GM23338 (cell line): ENCODE results near the gene IQCM. TPM values are rescaled to one million over a fixed set of nuclear protein-coding genes. Genes with fewer than 3 reads are reported as not detected.

Experiments
- ATAC-seq: fragments of 200-7000 bp; cut with Tn5 transposase; 3 replicates; pipeline ENCODE4 v1.9.1; 2020
- DNase-seq: peaks from one replicate; pipeline ENCODE4 v3.0.0-alpha.2; 2015; ENCODE audit warnings: low spot score
- H2AFZ ChIP-seq: fragments of 200-600 bp; sonication (generic); 2 replicates; pipeline ENCODE4 v1.8.0; 2016; ENCODE audit warnings: antibody characterized with exemption, mild to moderate bottlenecking, moderate library complexity
- H3F3A ChIP-seq: fragments of 200-600 bp; sonication (generic); replicated peaks from 2 replicates; pipeline ENCODE4 v1.8.0; 2017; ENCODE audit warnings: antibody characterized with exemption, mixed run types, low read depth
- H3K27ac ChIP-seq: fragments of 200-600 bp; sonication (generic); 2 replicates; pipeline ENCODE4 v1.6.1; 2016; ENCODE audit warnings: low read depth
- H3K27me3 ChIP-seq: fragments of 200-600 bp; sonication (generic); 2 replicates; pipeline ENCODE4 v1.8.0; 2016; ENCODE audit warnings: mild to moderate bottlenecking, mixed run types, moderate library complexity; ENCODE audit not compliant: insufficient read depth
- H3K36me3 ChIP-seq: fragments of 200-600 bp; sonication (generic); 2 replicates; pipeline ENCODE4 v1.8.0; 2016; ENCODE audit warnings: mild to moderate bottlenecking; ENCODE audit not compliant: insufficient read depth
- H3K4me1 ChIP-seq: fragments of 200-600 bp; sonication (generic); 2 replicates; pipeline ENCODE4 v1.8.0; 2016; ENCODE audit warnings: mild to moderate bottlenecking, moderate library complexity; ENCODE audit not compliant: insufficient read depth
- H3K4me2 ChIP-seq: fragments of 200-600 bp; sonication (generic); 2 replicates; pipeline ENCODE4 v1.7.1; 2017; ENCODE audit warnings: mixed run types
- H3K4me3 ChIP-seq: fragments of 200-600 bp; sonication (generic); 2 replicates; pipeline ENCODE4 v1.6.1; 2016; ENCODE audit warnings: mixed run types
- H3K79me2 ChIP-seq: fragments of 200-600 bp; sonication (generic); replicated peaks from 2 replicates; pipeline ENCODE4 v1.8.0; 2017; ENCODE audit warnings: mild to moderate bottlenecking; ENCODE audit not compliant: insufficient read depth
- H3K9me2 ChIP-seq: fragments of 200-600 bp; sonication (generic); 2 replicates; pipeline ENCODE4 v1.8.0; 2017; ENCODE audit not compliant: insufficient read depth
- H4K20me1 ChIP-seq: fragments of 200-600 bp; sonication (generic); replicated peaks from 2 replicates; pipeline ENCODE4 v1.8.0; 2017; ENCODE audit warnings: mild to moderate bottlenecking; ENCODE audit not compliant: insufficient read depth
- H3K27ac Mint-ChIP-seq: 2 replicates; pipeline ENCODE4 v1.8.0; 2020; ENCODE audit warnings: inconsistent platforms, mild to moderate bottlenecking, moderate library complexity, mixed read lengths
- H3K27me3 Mint-ChIP-seq: 3 replicates; pipeline ENCODE4 v1.8.0; 2022; ENCODE audit warnings: low read depth, mild to moderate bottlenecking, moderate library complexity, mixed read lengths, inconsistent platforms; ENCODE audit not compliant: insufficient read depth, poor library complexity
- H3K36me3 Mint-ChIP-seq: 3 replicates; pipeline ENCODE4 v1.8.0; 2021; ENCODE audit warnings: low read depth, mild to moderate bottlenecking, inconsistent platforms, moderate library complexity, mixed read lengths
- H3K4me1 Mint-ChIP-seq: 3 replicates; pipeline ENCODE4 v1.8.0; 2020; ENCODE audit warnings: mild to moderate bottlenecking, inconsistent platforms, mixed read lengths
- H3K4me3 Mint-ChIP-seq: 3 replicates; pipeline ENCODE4 v1.8.0; 2021; ENCODE audit warnings: moderate library complexity, mild to moderate bottlenecking, inconsistent platforms, mixed read lengths
- H3K9me3 Mint-ChIP-seq: 3 replicates; pipeline ENCODE4 v1.8.0; 2020; ENCODE audit warnings: moderate library complexity, mild to moderate bottlenecking, inconsistent platforms, mixed read lengths
- EZH2 ChIP-seq: fragments of 200-600 bp; sonication (generic); IDR thresholded peaks from one replicate; pipeline ENCODE4 v1.8.0; 2017; ENCODE audit warnings: antibody characterized with exemption, mild to moderate bottlenecking, low read depth; ENCODE audit not compliant: unreplicated experiment
- EZH2phosphoT487 ChIP-seq: fragments of 200-600 bp; sonication (generic); IDR thresholded peaks from one replicate; pipeline ENCODE4 v1.8.1; 2018; ENCODE audit warnings: antibody characterized with exemption; ENCODE audit not compliant: unreplicated experiment
- JUNB ChIP-seq: IDR thresholded peaks from one replicate; pipeline ENCODE4 v1.6.1; 2016; ENCODE audit warnings: antibody characterized with exemption; ENCODE audit not compliant: unreplicated experiment
- POLR2AphosphoS5 ChIP-seq: IDR thresholded peaks from 2 replicates; pipeline ENCODE4 v1.6.1; 2016; ENCODE audit warnings: antibody characterized with exemption, low read depth
- STAT1 ChIP-seq: IDR thresholded peaks from one replicate; pipeline ENCODE4 v1.6.1; 2016; ENCODE audit warnings: antibody characterized with exemption; ENCODE audit not compliant: unreplicated experiment
- ZNF114 ChIP-seq: fragments of 250-450 bp; sonication (Bioruptor Pico); IDR thresholded peaks from 2 replicates; pipeline ENCODE4 v1.5.0; 2020; ENCODE audit warnings: mild to moderate bottlenecking, moderate library complexity
- ZNF331 ChIP-seq: fragments of 250-450 bp; sonication (Bioruptor Pico); IDR thresholded peaks from 2 replicates; pipeline ENCODE4 v1.5.0; 2020; ENCODE audit warnings: low read depth, mild to moderate bottlenecking, moderate library complexity
- polyA plus RNA-seq: library from polyadenylated mRNA; unstranded; fragments of >200 nt; fragmentation: Nextera tagmentation; extraction: Ambion mirVana; gene quantifications from 2 replicates; pipeline ENCODE4 v1.2.1, GENCODE V29; 2016
- total RNA-seq: library from RNA; depleted of rRNA; stranded (reverse); fragments of >200 nt; shearing (Covaris generic); gene quantifications from 2 replicates; pipeline ENCODE4 v1.2.3, GENCODE V29; 2014
- TF ChIP-seq, protein P1 (sequence below), 2 experiments: fragments of 200-600 bp in 1 of 2; sonication (generic) in 1 of 2; conservative IDR thresholded peaks; 2 replicates each; pipeline versions ENCODE4 v1.5.1 to v1.6.1; 2016 to 2017; ENCODE audit warnings: antibody characterized with exemption in 2 of 2, low read depth in 2 of 2, mild to moderate bottlenecking in 2 of 2, moderate library complexity in 1 of 2
- TF ChIP-seq, protein P2 (sequence below): IDR thresholded peaks from 2 replicates; pipeline ENCODE4 v1.6.1; 2016; ENCODE audit warnings: antibody characterized with exemption
- TF ChIP-seq, protein P3 (sequence below): IDR thresholded peaks from one replicate; pipeline ENCODE4 v1.6.1; 2018; ENCODE audit warnings: antibody characterized with exemption; ENCODE audit not compliant: unreplicated experiment

Gene IQCM
- total and polyA plus RNA-seq, 2 experiments from 2014 or later = not detected

DNA sequence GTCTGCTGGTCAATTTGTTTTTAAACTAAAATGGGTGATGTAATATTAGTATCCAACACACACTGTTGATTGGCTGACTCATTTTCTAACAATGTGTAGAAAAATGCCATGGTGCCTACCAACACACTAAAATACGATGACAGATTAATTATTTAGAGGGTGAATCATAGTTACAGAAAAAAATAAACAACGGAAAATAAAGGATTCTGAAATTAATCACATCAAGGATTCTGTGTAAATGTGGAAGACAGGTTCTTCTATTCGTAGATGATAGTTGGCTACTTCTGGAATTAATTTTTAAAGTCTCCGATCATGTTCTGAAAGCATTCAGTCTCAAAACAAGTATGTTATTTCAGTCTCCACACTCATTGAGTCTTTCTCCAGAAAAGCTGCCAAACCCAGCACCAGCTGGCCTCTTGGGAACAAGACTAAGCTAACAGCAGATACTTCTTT, 8.2 kb upstream of the IQCM start:
- no peaks in the 10 kb centered on the region for H3K9me3 Mint-ChIP-seq
- no peaks in the 10 kb centered on the region for H3K36me3 Mint-ChIP-seq
- H3K4me1 ChIP-seq = peaks cover 6% of the 10 kb centered on the region; the same call in 1 of the 2 replicates
- no peaks in the 10 kb centered on the region for H3K79me2 ChIP-seq
- H3K27me3 ChIP-seq = no peaks in the 10 kb centered on the region
- H3K4me1 Mint-ChIP-seq = peaks cover 4% of the 10 kb centered on the region; the same call in 2 of the 3 replicates
- DNase-seq = no peak
- H3K4me2 ChIP-seq = no peak overlapping the region
- H3K9me2 ChIP-seq = no peaks in the 10 kb centered on the region
- H3K4me3 ChIP-seq = no peak overlapping the region
- H3K27me3 Mint-ChIP-seq = peaks cover 1% of the 10 kb centered on the region
- no peak overlapping the region for H3K27ac ChIP-seq
- TF ChIP-seq ZNF331 (CRISPR knock-in tag) (no peak), JUNB (no peak)
- TF ChIP-seq, protein P1, sequence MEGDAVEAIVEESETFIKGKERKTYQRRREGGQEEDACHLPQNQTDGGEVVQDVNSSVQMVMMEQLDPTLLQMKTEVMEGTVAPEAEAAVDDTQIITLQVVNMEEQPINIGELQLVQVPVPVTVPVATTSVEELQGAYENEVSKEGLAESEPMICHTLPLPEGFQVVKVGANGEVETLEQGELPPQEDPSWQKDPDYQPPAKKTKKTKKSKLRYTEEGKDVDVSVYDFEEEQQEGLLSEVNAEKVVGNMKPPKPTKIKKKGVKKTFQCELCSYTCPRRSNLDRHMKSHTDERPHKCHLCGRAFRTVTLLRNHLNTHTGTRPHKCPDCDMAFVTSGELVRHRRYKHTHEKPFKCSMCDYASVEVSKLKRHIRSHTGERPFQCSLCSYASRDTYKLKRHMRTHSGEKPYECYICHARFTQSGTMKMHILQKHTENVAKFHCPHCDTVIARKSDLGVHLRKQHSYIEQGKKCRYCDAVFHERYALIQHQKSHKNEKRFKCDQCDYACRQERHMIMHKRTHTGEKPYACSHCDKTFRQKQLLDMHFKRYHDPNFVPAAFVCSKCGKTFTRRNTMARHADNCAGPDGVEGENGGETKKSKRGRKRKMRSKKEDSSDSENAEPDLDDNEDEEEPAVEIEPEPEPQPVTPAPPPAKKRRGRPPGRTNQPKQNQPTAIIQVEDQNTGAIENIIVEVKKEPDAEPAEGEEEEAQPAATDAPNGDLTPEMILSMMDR (conservative IDR thresholded peaks at IDR 0.05; ENCODE audit: low read depth in 2 of 2) = no peak
- TF ChIP-seq, protein P2, sequence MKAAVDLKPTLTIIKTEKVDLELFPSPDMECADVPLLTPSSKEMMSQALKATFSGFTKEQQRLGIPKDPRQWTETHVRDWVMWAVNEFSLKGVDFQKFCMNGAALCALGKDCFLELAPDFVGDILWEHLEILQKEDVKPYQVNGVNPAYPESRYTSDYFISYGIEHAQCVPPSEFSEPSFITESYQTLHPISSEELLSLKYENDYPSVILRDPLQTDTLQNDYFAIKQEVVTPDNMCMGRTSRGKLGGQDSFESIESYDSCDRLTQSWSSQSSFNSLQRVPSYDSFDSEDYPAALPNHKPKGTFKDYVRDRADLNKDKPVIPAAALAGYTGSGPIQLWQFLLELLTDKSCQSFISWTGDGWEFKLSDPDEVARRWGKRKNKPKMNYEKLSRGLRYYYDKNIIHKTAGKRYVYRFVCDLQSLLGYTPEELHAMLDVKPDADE = no peak
- H3F3A ChIP-seq = no peaks in the 10 kb centered on the region
- no peaks in the 10 kb centered on the region for H4K20me1 ChIP-seq
- H3K36me3 ChIP-seq = no peaks in the 10 kb centered on the region
- no peak overlapping the region; the same call in 1 of the 2 replicates for H3K27ac Mint-ChIP-seq
- H3K4me3 Mint-ChIP-seq = no peak overlapping the region
- no peak for ATAC-seq
- no peak overlapping the region for H2AFZ ChIP-seq

DNA sequence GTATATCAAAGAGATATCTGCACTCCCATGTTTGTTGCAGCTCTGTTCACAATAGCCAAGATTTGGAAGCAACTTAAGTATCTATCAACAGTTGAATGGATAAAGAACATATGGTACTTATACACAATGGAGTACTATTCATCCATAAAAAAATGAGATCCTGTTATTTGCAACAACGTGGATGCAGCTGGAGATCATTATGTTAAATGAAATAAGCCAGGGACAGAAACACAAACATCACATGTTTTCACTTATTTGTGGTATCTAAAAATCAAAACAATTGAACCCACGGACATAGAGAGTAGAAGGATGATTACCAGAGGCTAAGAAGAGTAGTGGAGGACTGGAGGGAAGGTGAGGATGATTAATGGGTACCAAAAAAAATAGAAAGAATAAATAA, 14.2 kb downstream of the IQCM start:
- H3K9me2 ChIP-seq = no peaks in the 10 kb centered on the region
- no peak for ATAC-seq
- H2AFZ ChIP-seq = no peak overlapping the region
- Mint-ChIP-seq H3K27me3 (no peaks in the 10 kb centered on the region), H3K27ac (no peak overlapping the region), H3K4me1 (no peaks in the 10 kb centered on the region), H3K36me3 (no peaks in the 10 kb centered on the region), H3K4me3 (no peak overlapping the region), H3K9me3 (no peaks in the 10 kb centered on the region; the same call in 2 of the 3 replicates)
- no peaks in the 10 kb centered on the region for H4K20me1 ChIP-seq
- no peak overlapping the region for H3K27ac ChIP-seq
- no peak overlapping the region for H3K4me3 ChIP-seq
- no peaks in the 10 kb centered on the region for H3K36me3 ChIP-seq
- no peaks in the 10 kb centered on the region for H3K79me2 ChIP-seq
- no peak overlapping the region for H3K4me2 ChIP-seq
- H3F3A ChIP-seq = no peaks in the 10 kb centered on the region
- no peaks in the 10 kb centered on the region for H3K27me3 ChIP-seq
- no peaks in the 10 kb centered on the region for H3K4me1 ChIP-seq
- DNase-seq = no peak
- TF ChIP-seq POLR2AphosphoS5 = no peak
- TF ChIP-seq EZH2 = no peak
- TF ChIP-seq, protein P2 = no peak
- TF ChIP-seq, protein P1 (conservative IDR thresholded peaks at IDR 0.05; ENCODE audit: low read depth in 2 of 2) = no peak
- no peak for TF ChIP-seq ZNF114 (CRISPR knock-in tag)
- no peak for TF ChIP-seq STAT1
- TF ChIP-seq, protein P3, sequence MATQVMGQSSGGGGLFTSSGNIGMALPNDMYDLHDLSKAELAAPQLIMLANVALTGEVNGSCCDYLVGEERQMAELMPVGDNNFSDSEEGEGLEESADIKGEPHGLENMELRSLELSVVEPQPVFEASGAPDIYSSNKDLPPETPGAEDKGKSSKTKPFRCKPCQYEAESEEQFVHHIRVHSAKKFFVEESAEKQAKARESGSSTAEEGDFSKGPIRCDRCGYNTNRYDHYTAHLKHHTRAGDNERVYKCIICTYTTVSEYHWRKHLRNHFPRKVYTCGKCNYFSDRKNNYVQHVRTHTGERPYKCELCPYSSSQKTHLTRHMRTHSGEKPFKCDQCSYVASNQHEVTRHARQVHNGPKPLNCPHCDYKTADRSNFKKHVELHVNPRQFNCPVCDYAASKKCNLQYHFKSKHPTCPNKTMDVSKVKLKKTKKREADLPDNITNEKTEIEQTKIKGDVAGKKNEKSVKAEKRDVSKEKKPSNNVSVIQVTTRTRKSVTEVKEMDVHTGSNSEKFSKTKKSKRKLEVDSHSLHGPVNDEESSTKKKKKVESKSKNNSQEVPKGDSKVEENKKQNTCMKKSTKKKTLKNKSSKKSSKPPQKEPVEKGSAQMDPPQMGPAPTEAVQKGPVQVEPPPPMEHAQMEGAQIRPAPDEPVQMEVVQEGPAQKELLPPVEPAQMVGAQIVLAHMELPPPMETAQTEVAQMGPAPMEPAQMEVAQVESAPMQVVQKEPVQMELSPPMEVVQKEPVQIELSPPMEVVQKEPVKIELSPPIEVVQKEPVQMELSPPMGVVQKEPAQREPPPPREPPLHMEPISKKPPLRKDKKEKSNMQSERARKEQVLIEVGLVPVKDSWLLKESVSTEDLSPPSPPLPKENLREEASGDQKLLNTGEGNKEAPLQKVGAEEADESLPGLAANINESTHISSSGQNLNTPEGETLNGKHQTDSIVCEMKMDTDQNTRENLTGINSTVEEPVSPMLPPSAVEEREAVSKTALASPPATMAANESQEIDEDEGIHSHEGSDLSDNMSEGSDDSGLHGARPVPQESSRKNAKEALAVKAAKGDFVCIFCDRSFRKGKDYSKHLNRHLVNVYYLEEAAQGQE = no peak
- no peak for TF ChIP-seq EZH2phosphoT487
